ENCODE results near the gene SOX13.
A peak's percentile ranks its signal among the peaks of the same experiment; 100 is the strongest.

GRCh38 chr1:204123376-204123775 is 50.5 kb downstream of the SOX13 start:
- TF ChIP-seq, protein P1, sequence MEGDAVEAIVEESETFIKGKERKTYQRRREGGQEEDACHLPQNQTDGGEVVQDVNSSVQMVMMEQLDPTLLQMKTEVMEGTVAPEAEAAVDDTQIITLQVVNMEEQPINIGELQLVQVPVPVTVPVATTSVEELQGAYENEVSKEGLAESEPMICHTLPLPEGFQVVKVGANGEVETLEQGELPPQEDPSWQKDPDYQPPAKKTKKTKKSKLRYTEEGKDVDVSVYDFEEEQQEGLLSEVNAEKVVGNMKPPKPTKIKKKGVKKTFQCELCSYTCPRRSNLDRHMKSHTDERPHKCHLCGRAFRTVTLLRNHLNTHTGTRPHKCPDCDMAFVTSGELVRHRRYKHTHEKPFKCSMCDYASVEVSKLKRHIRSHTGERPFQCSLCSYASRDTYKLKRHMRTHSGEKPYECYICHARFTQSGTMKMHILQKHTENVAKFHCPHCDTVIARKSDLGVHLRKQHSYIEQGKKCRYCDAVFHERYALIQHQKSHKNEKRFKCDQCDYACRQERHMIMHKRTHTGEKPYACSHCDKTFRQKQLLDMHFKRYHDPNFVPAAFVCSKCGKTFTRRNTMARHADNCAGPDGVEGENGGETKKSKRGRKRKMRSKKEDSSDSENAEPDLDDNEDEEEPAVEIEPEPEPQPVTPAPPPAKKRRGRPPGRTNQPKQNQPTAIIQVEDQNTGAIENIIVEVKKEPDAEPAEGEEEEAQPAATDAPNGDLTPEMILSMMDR (IDR thresholded peaks at IDR 0.05 in 4 of 5, conservative IDR thresholded peaks at IDR 0.05 in 1 of 5): peak in 3 of 5 experiments; percentile 10 to 28 (median 18)
- TF ChIP-seq POLR2A (IDR thresholded peaks at IDR 0.05): no peak

Measured in gastrocnemius medialis (tissue), 4 donors.